Measurements from ENCODE around the gene EXOSC5. TPM values are rescaled to one million over a fixed set of nuclear protein-coding genes. Genes with fewer than 3 reads are reported as not detected.

Gene EXOSC5
- total and polyA plus RNA-seq, 9 of the 15 experiments (the other 6 are each of a cell fraction or from before 2014, with no cell fraction given), result 10.9 to 75.5 (median 37.8) TPM

- TF ChIP-seq ZBTB26 (CRISPR knock-in tag; IDR thresholded peaks at IDR 0.05) (no peak), ZNF445 (CRISPR knock-in tag; IDR thresholded peaks at IDR 0.05; ENCODE audit: low read depth) (no peak), ELK1 (CRISPR knock-in tag; IDR thresholded peaks at IDR 0.05) (no peak), ZFPM2 (CRISPR knock-in tag; IDR thresholded peaks at IDR 0.05) (no peak)
Observed at GRCh38 chr19:41402010-41402409, 4.9 kb upstream of the EXOSC5 start (continued).

GRCh38 chr19:41401483-41401882, 4.3 kb upstream of the EXOSC5 start:
- WGBS (ENCODE audit: insufficient coverage, low coverage, missing lambda C conversion rate), result 43% methylated on average over 3 of the region's 4 CpGs
- no peak for FAIRE-seq
- Histone ChIP-seq H3K4me3 (no peak overlapping the region), H3K9me1 (ENCODE audit: control insufficient read depth, insufficient read depth, low read length) (no peaks in the 10 kb centered on the region), H3K9me3 (replicated peaks; ENCODE audit: control insufficient read depth, insufficient read depth, low read depth, low read length) (no peaks in the 10 kb centered on the region), H3K4me2 (ENCODE audit: insufficient read depth, low read length) (no peak overlapping the region), H4K20me1 (replicated peaks; ENCODE audit: control insufficient read depth, insufficient read depth, low read length) (no peaks in the 10 kb centered on the region), H2AFZ (ENCODE audit: low read depth, low read length) (no peak overlapping the region), H3K27me3 (ENCODE audit: control insufficient read depth in 2 of 2, insufficient read depth in 2 of 2, low read length in 2 of 2) (no peaks in the 10 kb centered on the region), H3K36me3 (ENCODE audit: control insufficient read depth, insufficient read depth, low read length) (no peaks in the 10 kb centered on the region), H3K27ac (ENCODE audit: extremely low read depth, low read depth, low read length) (peak overlapping the region; percentile 15; the same call in 1 of the 3 replicates), H3K79me2 (ENCODE audit: control insufficient read depth, insufficient read depth, low read length) (peaks cover 25% of the 10 kb centered on the region), H3K4me1 (replicated peaks in 1 of 2; ENCODE audit: control insufficient read depth in 2 of 2, insufficient read depth in 2 of 2, low read length in 2 of 2) (peaks cover 5 to 7% of the 10 kb centered on the region in 2 experiments; a peak in 3 of 5 replicates), H3K9ac (ENCODE audit: insufficient read depth in 1 of 2, low read depth in 2 of 2, low read length in 2 of 2) (no peak overlapping the region)
- no peak for ATAC-seq
- no TSS peak for BruUV-seq (replicated peaks)
- TF ChIP-seq CBFA2T3 (IDR thresholded peaks at IDR 0.05) (0 out of 2 replicates have a peak, but pooled peaks have one; percentile 16), PHTF2 (CRISPR knock-in tag; IDR thresholded peaks at IDR 0.05) (no peak), ELF1 (tag; IDR thresholded peaks at IDR 0.05) (no peak)
- intact Hi-C loops (cut with micrococcal nuclease), result no loop called here
- POLR2A ChIA-PET, result no interaction called here
- in situ Hi-C loops (cut with MboI), result no loop called here
- CTCF ChIA-PET (ENCODE audit: low intra/inter-chr PET ratio), result no interaction called here
- DNase-seq (ENCODE audit: extremely low read depth in 1 of 4, low spot score in 3 of 4), result no peak
